Measurements from ENCODE around the gene TEAD1. TPM values are rescaled to one million over a fixed set of nuclear protein-coding genes. Genes with fewer than 3 reads are reported as not detected.

TEAD1 gene
- total and polyA plus RNA-seq, 2 donors (not counting 1 experiment from before 2014, with no cell fraction given): 88.6 to 121 TPM

DNA sequence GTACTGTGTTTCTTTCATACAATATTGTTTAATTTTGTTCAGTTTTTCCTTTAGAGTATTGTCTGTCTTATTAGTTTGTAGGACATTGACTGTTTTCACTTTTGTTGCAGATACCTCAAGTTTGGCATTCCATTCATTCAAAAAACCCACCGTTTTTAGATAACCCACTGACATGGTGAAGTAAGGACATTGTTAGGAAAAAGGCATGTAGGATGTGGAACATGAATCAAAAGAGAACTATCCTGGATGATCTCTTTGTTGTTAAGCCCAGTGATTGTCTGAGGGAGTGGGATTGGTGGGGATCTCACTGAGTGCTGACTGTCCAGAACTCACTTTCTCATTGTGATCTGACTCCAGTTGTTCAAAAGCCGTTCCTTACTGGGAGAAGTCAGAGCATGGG, 119.3 kb downstream of the TEAD1 start:
- no peak overlapping the region for H3K9ac ChIP-seq (ENCODE audit: insufficient read depth, low read length)
- no peak overlapping the region for H3K27ac ChIP-seq (ENCODE audit: insufficient read depth, low read length)
- peaks cover 1% of the 10 kb centered on the region for H4K20me1 ChIP-seq (ENCODE audit: control insufficient read depth, extremely low read depth, insufficient read depth, low read length)
- peak in 1 of 2 donors; percentile 75 for DNase-seq (ENCODE audit: low read depth in 2 of 2)
- TF ChIP-seq CTCF (conservative IDR thresholded peaks at IDR 0.05 in 1 of 2, IDR thresholded peaks at IDR 0.05 in 1 of 2; ENCODE audit: low read depth in 1 of 2, low read length in 2 of 2) (no peak), EZH2 (IDR thresholded peaks at IDR 0.05; ENCODE audit: low read length, missing control alignments) (no peak)
- H3K79me2 ChIP-seq (ENCODE audit: control insufficient read depth, insufficient read depth, low read length): peaks cover 88% of the 10 kb centered on the region
- H3K9me3 ChIP-seq (ENCODE audit: control insufficient read depth, insufficient read depth, low read depth, low read length): no peaks in the 10 kb centered on the region
- no peak overlapping the region for H3K4me2 ChIP-seq (ENCODE audit: extremely low read depth, insufficient read depth, low read length)
- no peak overlapping the region for H3K4me3 ChIP-seq (replicated peaks in 1 of 4; ENCODE audit: control extremely low read depth in 1 of 4, insufficient read depth in 1 of 4, low read depth in 3 of 4, low read length in 4 of 4)
- H3K27me3 ChIP-seq (ENCODE audit: control insufficient read depth, insufficient read depth, low read length): no peaks in the 10 kb centered on the region
- H3K4me1 ChIP-seq (ENCODE audit: control insufficient read depth, extremely low read depth, insufficient read depth, low read length): peaks cover 6% of the 10 kb centered on the region
- H3K36me3 ChIP-seq (ENCODE audit: control insufficient read depth, insufficient read depth, low read length): no peaks in the 10 kb centered on the region
- H2AFZ ChIP-seq (ENCODE audit: low read length): no peak overlapping the region

GRCh38 chr11:12794576-12795230, 120.5 kb downstream of the TEAD1 start:
- no peaks in the 10 kb centered on the region for H3K9me3 ChIP-seq (ENCODE audit: control insufficient read depth, insufficient read depth, low read depth, low read length)
- TF ChIP-seq EZH2 (IDR thresholded peaks at IDR 0.05; ENCODE audit: low read length, missing control alignments) (no peak), CTCF (conservative IDR thresholded peaks at IDR 0.05 in 1 of 2, IDR thresholded peaks at IDR 0.05 in 1 of 2; ENCODE audit: low read depth in 1 of 2, low read length in 2 of 2) (no peak)
- H3K27me3 ChIP-seq (ENCODE audit: control insufficient read depth, insufficient read depth, low read length): no peaks in the 10 kb centered on the region
- H3K4me1 ChIP-seq (ENCODE audit: control insufficient read depth, extremely low read depth, insufficient read depth, low read length): peaks cover 10% of the 10 kb centered on the region
- peaks cover 88% of the 10 kb centered on the region for H3K79me2 ChIP-seq (ENCODE audit: control insufficient read depth, insufficient read depth, low read length)
- no peak overlapping the region for H3K4me3 ChIP-seq (replicated peaks in 1 of 4; ENCODE audit: control extremely low read depth in 1 of 4, insufficient read depth in 1 of 4, low read depth in 3 of 4, low read length in 4 of 4)
- H3K27ac ChIP-seq (ENCODE audit: insufficient read depth, low read length): no peak overlapping the region
- H3K9ac ChIP-seq (ENCODE audit: insufficient read depth, low read length): no peak overlapping the region
- peaks cover 1% of the 10 kb centered on the region for H4K20me1 ChIP-seq (ENCODE audit: control insufficient read depth, extremely low read depth, insufficient read depth, low read length)
- peak in 1 of 2 donors; percentile 43 for DNase-seq (ENCODE audit: low read depth in 2 of 2)
- no peak overlapping the region for H2AFZ ChIP-seq (ENCODE audit: low read length)
- H3K4me2 ChIP-seq (ENCODE audit: extremely low read depth, insufficient read depth, low read length): no peak overlapping the region
- H3K36me3 ChIP-seq (ENCODE audit: control insufficient read depth, insufficient read depth, low read length): no peaks in the 10 kb centered on the region

DNA sequence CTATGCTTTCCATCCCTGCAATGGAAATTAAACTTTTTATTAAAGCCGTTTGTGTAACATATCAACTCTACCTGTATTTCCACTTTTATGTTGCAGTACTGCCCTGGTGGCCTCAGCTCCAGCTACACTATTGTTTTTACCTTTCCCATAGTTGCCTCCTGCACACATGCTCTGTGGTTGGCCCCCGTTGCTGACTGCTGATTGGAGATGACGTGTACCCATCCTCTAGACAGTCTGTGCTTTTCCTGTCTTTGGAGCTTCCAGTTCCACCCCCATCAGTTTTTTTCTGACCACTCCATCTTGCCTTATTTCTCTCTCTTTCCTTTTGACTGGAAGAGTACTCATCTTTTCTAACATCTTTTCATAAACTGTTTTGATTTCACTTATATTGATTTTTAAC, 123.8 kb downstream of the TEAD1 start:
- Histone ChIP-seq H3K9me3 (ENCODE audit: control insufficient read depth, insufficient read depth, low read depth, low read length) (no peaks in the 10 kb centered on the region), H3K9ac (ENCODE audit: insufficient read depth, low read length) (no peak overlapping the region), H3K27ac (ENCODE audit: insufficient read depth, low read length) (no peak overlapping the region), H3K36me3 (ENCODE audit: control insufficient read depth, insufficient read depth, low read length) (no peaks in the 10 kb centered on the region), H3K4me3 (replicated peaks in 1 of 4; ENCODE audit: control extremely low read depth in 1 of 4, insufficient read depth in 1 of 4, low read depth in 3 of 4, low read length in 4 of 4) (no peak overlapping the region), H2AFZ (ENCODE audit: low read length) (no peak overlapping the region), H3K4me2 (ENCODE audit: extremely low read depth, insufficient read depth, low read length) (no peak overlapping the region), H4K20me1 (ENCODE audit: control insufficient read depth, extremely low read depth, insufficient read depth, low read length) (peaks cover 1% of the 10 kb centered on the region), H3K27me3 (ENCODE audit: control insufficient read depth, insufficient read depth, low read length) (no peaks in the 10 kb centered on the region), H3K79me2 (ENCODE audit: control insufficient read depth, insufficient read depth, low read length) (peaks cover 82% of the 10 kb centered on the region), H3K4me1 (ENCODE audit: control insufficient read depth, extremely low read depth, insufficient read depth, low read length) (peaks cover 17% of the 10 kb centered on the region)
- TF ChIP-seq EZH2 (IDR thresholded peaks at IDR 0.05; ENCODE audit: low read length, missing control alignments): no peak
- no peak for TF ChIP-seq CTCF (conservative IDR thresholded peaks at IDR 0.05 in 1 of 2, IDR thresholded peaks at IDR 0.05 in 1 of 2; ENCODE audit: low read depth in 1 of 2, low read length in 2 of 2)
- no peak for DNase-seq (ENCODE audit: low read depth in 2 of 2)

Measured in fibroblast of lung (primary cell).